HEK293 (cell line): ENCODE measurements around the gene TH.

Experiments
- CTCF ChIA-PET: fragments of 350-600 bp; formaldehyde crosslinking; extraction: SDS; loops from one replicate; lab custom pipeline; 2021; ENCODE audit warnings: antibody characterized with exemption; lab: Yijun Ruan, JAX
- POLR2A ChIA-PET: fragments of 300-600 bp; formaldehyde crosslinking; extraction: SDS; loops from one replicate; lab custom pipeline; 2020; ENCODE audit warnings: antibody characterized with exemption, inconsistent platforms; lab: Yijun Ruan, JAX
- H3K27ac ChIP-seq: fragments of 200-500 bp; sonication (Bioruptor generic); 2 replicates; pipeline ENCODE4 v1.5.1; 2014; ENCODE audit warnings: low read depth, low read length, control low read depth, inconsistent platforms; ENCODE audit errors: extremely low read depth
- H3K36me3 ChIP-seq, 2 experiments: fragments of 200-500 bp in 1 of 2; sonication (Bioruptor generic) in 1 of 2; 1 replicate in 1 of 2; 2 replicates in 1 of 2; pipeline ENCODE4 v1.5.1; 2014 to 2017; ENCODE audit warnings: inconsistent platforms in 2 of 2, low read length in 2 of 2; ENCODE audit not compliant: control insufficient read depth in 2 of 2, insufficient read depth in 1 of 2
- H3K4me1 ChIP-seq: fragments of 200-500 bp; sonication (Bioruptor generic); 2 replicates; pipeline ENCODE4 v1.5.1; 2014; ENCODE audit warnings: mild to moderate bottlenecking, low read length, inconsistent platforms; ENCODE audit not compliant: control insufficient read depth, insufficient read depth
- H3K4me3 ChIP-seq: 2 replicates; pipeline ENCODE4 v1.5.1; 2011; ENCODE audit warnings: low read depth, mild to moderate bottlenecking, control low read depth, low read length, moderate library complexity
- H3K9me3 ChIP-seq: fragments of 200-500 bp; sonication (Bioruptor generic); 2 replicates; pipeline ENCODE4 v1.5.1; 2014; ENCODE audit warnings: low read depth, low read length, inconsistent platforms; ENCODE audit not compliant: control insufficient read depth, insufficient read depth
- EGR2 ChIP-seq: fragments of 450-650 bp; formaldehyde crosslinking; IDR thresholded peaks from 2 replicates; pipeline ENCODE4 v1.5.1; 2016; ENCODE audit warnings: low read depth, missing biosample characterization, missing genetic modification characterization
- GLIS1 ChIP-seq: fragments of 450-650 bp; formaldehyde crosslinking; IDR thresholded peaks from 2 replicates; pipeline ENCODE4 v1.5.1; 2016; ENCODE audit warnings: missing biosample characterization, missing genetic modification characterization
- GLIS2 ChIP-seq: fragments of 450-650 bp; formaldehyde crosslinking; IDR thresholded peaks from 2 replicates; pipeline ENCODE4 v1.5.1; 2016; ENCODE audit warnings: missing biosample characterization, missing genetic modification characterization
- HOXA7 ChIP-seq: sonication (generic); formaldehyde crosslinking; IDR thresholded peaks from 2 replicates; pipeline ENCODE4 v1.8.1; 2022; ENCODE audit warnings: missing genetic modification reagents, borderline replicate concordance
- MZF1 ChIP-seq: fragments of 450-650 bp; formaldehyde crosslinking; IDR thresholded peaks from 2 replicates; pipeline ENCODE4 v1.5.1; 2017; ENCODE audit warnings: missing biosample characterization, missing genetic modification characterization, borderline replicate concordance
- PRDM6 ChIP-seq: fragments of 450-650 bp; formaldehyde crosslinking; IDR thresholded peaks from 2 replicates; pipeline ENCODE4 v1.5.1; 2017; ENCODE audit warnings: missing biosample characterization, missing genetic modification characterization
- ZFP41 ChIP-seq: fragments of 450-650 bp; formaldehyde crosslinking; IDR thresholded peaks from 2 replicates; pipeline ENCODE4 v1.5.1; 2016; ENCODE audit warnings: missing biosample characterization, missing genetic modification characterization, borderline replicate concordance
- ZIC2 ChIP-seq: fragments of 450-650 bp; formaldehyde crosslinking; IDR thresholded peaks from 2 replicates; pipeline ENCODE4 v1.5.1; 2016; ENCODE audit warnings: missing biosample characterization, missing genetic modification characterization
- ZNF155 ChIP-seq: fragments of 450-650 bp; formaldehyde crosslinking; IDR thresholded peaks from 2 replicates; pipeline ENCODE4 v1.5.1; 2016; ENCODE audit warnings: missing biosample characterization, missing genetic modification characterization
- ZNF2 ChIP-seq: fragments of 450-650 bp; formaldehyde crosslinking; IDR thresholded peaks from 2 replicates; pipeline ENCODE4 v1.5.1; 2016; ENCODE audit warnings: missing biosample characterization, missing genetic modification characterization
- ZNF324 ChIP-seq: fragments of 450-650 bp; formaldehyde crosslinking; IDR thresholded peaks from 2 replicates; pipeline ENCODE4 v1.5.1; 2016; ENCODE audit warnings: missing biosample characterization, missing genetic modification characterization
- ZNF391 ChIP-seq: fragments of 450-650 bp; formaldehyde crosslinking; IDR thresholded peaks from 2 replicates; pipeline ENCODE4 v1.5.1; 2016; ENCODE audit warnings: low read depth, missing biosample characterization, missing genetic modification characterization, borderline replicate concordance
- ZNF600 ChIP-seq: fragments of 450-650 bp; formaldehyde crosslinking; IDR thresholded peaks from 2 replicates; pipeline ENCODE4 v1.5.1; 2016; ENCODE audit warnings: missing biosample characterization, missing genetic modification characterization
- ZNF654 ChIP-seq: fragments of 450-650 bp; formaldehyde crosslinking; IDR thresholded peaks from 2 replicates; pipeline ENCODE4 v1.5.1; 2016; ENCODE audit warnings: low read depth, missing biosample characterization, missing genetic modification characterization
- ZSCAN16 ChIP-seq: fragments of 450-650 bp; formaldehyde crosslinking; IDR thresholded peaks from 2 replicates; pipeline ENCODE4 v1.5.1; 2016; ENCODE audit warnings: missing biosample characterization, missing genetic modification characterization
- TF ChIP-seq, protein P1 (sequence below): sonication (generic); formaldehyde crosslinking; IDR thresholded peaks from 2 replicates; pipeline ENCODE4 v1.8.1; 2022; ENCODE audit warnings: mild to moderate bottlenecking, moderate library complexity, missing genetic modification reagents
- TF ChIP-seq, protein P2 (sequence below): fragments of 450-650 bp; formaldehyde crosslinking; IDR thresholded peaks from 2 replicates; pipeline ENCODE4 v1.5.1; 2016; ENCODE audit warnings: missing biosample characterization, missing genetic modification characterization
- TF ChIP-seq, protein P3 (sequence below): fragments of 450-650 bp; formaldehyde crosslinking; IDR thresholded peaks from 2 replicates; pipeline ENCODE4 v1.5.1; 2016; ENCODE audit warnings: missing biosample characterization, missing genetic modification characterization

The TH gene

DNA sequence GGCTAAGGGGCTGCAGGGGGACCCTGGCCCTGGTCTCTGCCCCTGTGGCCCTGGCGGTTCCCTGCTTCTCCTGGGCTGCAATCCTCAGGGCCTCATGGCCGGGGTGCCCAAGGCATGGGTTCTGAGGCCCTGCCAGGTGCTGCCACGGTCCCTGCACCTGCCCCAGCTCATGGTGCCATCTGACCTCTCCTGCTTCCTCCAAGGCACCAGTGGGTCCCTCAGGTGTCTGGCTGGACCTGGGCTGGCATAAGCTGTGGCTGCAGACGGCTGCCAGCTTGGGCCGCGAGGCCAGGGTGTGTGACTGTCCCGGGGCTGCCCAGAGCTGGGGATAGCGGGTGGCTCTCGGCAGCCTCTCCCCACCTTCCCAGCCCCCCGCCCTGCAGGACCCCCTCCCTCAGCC lies 12.6 kb downstream of the TH start:
- no peaks in the 10 kb centered on the region for H3K4me1 ChIP-seq
- H3K4me3 ChIP-seq: no peak overlapping the region
- no peaks in the 10 kb centered on the region for H3K36me3 ChIP-seq
- ChIA-PET POLR2A (no interaction called here), CTCF (interaction anchor here (0.7 to 1.0 kb wide), 2 partner anchors 10 to 122 kb away, joined by 3 to 4 read pairs; no protein-coding TSS in a partner anchor)
- H3K9me3 ChIP-seq: no peaks in the 10 kb centered on the region
- no peak for TF ChIP-seq HOXA7 (CRISPR knock-in tag)
- no peak overlapping the region for H3K27ac ChIP-seq

GRCh38 chr11:2158296-2158737 lies 13.3 kb downstream of the TH start:
- POLR2A ChIA-PET: no interaction called here
- no peak for TF ChIP-seq ZNF2 (tag by site-specific recombination)
- no peak for TF ChIP-seq EGR2 (tag by site-specific recombination)
- no peak for TF ChIP-seq ZNF654 (tag by site-specific recombination)
- no peak for TF ChIP-seq ZSCAN16 (tag by site-specific recombination)
- TF ChIP-seq ZNF391 (tag by site-specific recombination): no peak
- TF ChIP-seq, protein P1, sequence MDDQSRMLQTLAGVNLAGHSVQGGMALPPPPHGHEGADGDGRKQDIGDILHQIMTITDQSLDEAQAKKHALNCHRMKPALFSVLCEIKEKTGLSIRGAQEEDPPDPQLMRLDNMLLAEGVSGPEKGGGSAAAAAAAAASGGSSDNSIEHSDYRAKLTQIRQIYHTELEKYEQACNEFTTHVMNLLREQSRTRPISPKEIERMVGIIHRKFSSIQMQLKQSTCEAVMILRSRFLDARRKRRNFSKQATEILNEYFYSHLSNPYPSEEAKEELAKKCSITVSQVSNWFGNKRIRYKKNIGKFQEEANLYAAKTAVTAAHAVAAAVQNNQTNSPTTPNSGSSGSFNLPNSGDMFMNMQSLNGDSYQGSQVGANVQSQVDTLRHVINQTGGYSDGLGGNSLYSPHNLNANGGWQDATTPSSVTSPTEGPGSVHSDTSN: no peak
- no peak for TF ChIP-seq ZNF600 (tag by site-specific recombination)
- TF ChIP-seq ZIC2: no peak
- TF ChIP-seq ZFP41 (tag by site-specific recombination): no peak
- TF ChIP-seq, all 188 proteins: peak for 0
- H3K4me1 ChIP-seq: no peaks in the 10 kb centered on the region
- no peak overlapping the region for H3K4me3 ChIP-seq
- H3K9me3 ChIP-seq: no peaks in the 10 kb centered on the region
- CTCF ChIA-PET: interaction anchor here (0.7 to 10.0 kb wide), 5 partner anchors 9 to 506 kb away, joined by 3 to 119 read pairs (median 34); no protein-coding TSS in a partner anchor
- no peak overlapping the region for H3K27ac ChIP-seq
- no peaks in the 10 kb centered on the region for H3K36me3 ChIP-seq

- H3K27ac ChIP-seq: no peak overlapping the region
- POLR2A ChIA-PET: no interaction called here
These were observed 14.1 kb downstream of the TH start for GRCh38 chr11:2157294-2158040.

GRCh38 chr11:2156416-2157182 lies 15.0 kb downstream of the TH start:
- Histone ChIP-seq H3K27ac (no peak overlapping the region), H3K9me3 (no peaks in the 10 kb centered on the region), H3K4me3 (no peak overlapping the region), H3K4me1 (no peaks in the 10 kb centered on the region), H3K36me3 (no peaks in the 10 kb centered on the region)
- ChIA-PET POLR2A (interaction anchor here (1.0 to 1.3 kb wide), 3 partner anchors 119 to 274 kb away, joined by 3 to 5 read pairs (median 4); no protein-coding TSS in a partner anchor), CTCF (interaction anchor here (0.6 to 10.0 kb wide), 41 partner anchors 9 to 519 kb away, joined by 3 to 119 read pairs (median 4); no protein-coding TSS in a partner anchor)
- TF ChIP-seq, protein P2, sequence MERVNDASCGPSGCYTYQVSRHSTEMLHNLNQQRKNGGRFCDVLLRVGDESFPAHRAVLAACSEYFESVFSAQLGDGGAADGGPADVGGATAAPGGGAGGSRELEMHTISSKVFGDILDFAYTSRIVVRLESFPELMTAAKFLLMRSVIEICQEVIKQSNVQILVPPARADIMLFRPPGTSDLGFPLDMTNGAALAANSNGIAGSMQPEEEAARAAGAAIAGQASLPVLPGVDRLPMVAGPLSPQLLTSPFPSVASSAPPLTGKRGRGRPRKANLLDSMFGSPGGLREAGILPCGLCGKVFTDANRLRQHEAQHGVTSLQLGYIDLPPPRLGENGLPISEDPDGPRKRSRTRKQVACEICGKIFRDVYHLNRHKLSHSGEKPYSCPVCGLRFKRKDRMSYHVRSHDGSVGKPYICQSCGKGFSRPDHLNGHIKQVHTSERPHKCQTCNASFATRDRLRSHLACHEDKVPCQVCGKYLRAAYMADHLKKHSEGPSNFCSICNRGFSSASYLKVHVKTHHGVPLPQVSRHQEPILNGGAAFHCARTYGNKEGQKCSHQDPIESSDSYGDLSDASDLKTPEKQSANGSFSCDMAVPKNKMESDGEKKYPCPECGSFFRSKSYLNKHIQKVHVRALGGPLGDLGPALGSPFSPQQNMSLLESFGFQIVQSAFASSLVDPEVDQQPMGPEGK (tag by site-specific recombination): 0 out of 2 replicates have a peak, but pooled peaks have one; percentile 37
- no peak for TF ChIP-seq PRDM6 (tag by site-specific recombination)
- TF ChIP-seq, protein P3, sequence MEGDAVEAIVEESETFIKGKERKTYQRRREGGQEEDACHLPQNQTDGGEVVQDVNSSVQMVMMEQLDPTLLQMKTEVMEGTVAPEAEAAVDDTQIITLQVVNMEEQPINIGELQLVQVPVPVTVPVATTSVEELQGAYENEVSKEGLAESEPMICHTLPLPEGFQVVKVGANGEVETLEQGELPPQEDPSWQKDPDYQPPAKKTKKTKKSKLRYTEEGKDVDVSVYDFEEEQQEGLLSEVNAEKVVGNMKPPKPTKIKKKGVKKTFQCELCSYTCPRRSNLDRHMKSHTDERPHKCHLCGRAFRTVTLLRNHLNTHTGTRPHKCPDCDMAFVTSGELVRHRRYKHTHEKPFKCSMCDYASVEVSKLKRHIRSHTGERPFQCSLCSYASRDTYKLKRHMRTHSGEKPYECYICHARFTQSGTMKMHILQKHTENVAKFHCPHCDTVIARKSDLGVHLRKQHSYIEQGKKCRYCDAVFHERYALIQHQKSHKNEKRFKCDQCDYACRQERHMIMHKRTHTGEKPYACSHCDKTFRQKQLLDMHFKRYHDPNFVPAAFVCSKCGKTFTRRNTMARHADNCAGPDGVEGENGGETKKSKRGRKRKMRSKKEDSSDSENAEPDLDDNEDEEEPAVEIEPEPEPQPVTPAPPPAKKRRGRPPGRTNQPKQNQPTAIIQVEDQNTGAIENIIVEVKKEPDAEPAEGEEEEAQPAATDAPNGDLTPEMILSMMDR (tag by site-specific recombination): peak; percentile 59; the same call in 1 of the 2 replicates
- peak; percentile 71 for TF ChIP-seq GLIS2 (tag by site-specific recombination)
- no peak for TF ChIP-seq ZNF324
- TF ChIP-seq GLIS1 (tag by site-specific recombination): peak; percentile 97
- no peak for TF ChIP-seq MZF1 (tag by site-specific recombination)
- TF ChIP-seq ZIC2: peak; percentile 59
- TF ChIP-seq ZNF654 (tag by site-specific recombination): peak; percentile 70

More at GRCh38 chr11:2157294-2158040, 14.1 kb downstream of the TH start:
- no peaks in the 10 kb centered on the region for H3K9me3 ChIP-seq
- TF ChIP-seq ZNF155 (tag by site-specific recombination): no peak
- CTCF ChIA-PET: interaction anchor here (0.7 to 10.0 kb wide), 9 partner anchors 14 to 517 kb away, joined by 3 to 119 read pairs (median 5); no protein-coding TSS in a partner anchor
- no peak overlapping the region for H3K4me3 ChIP-seq
- no peaks in the 10 kb centered on the region for H3K36me3 ChIP-seq
- H3K4me1 ChIP-seq: no peaks in the 10 kb centered on the region
